ENCODE data around the gene UHRF1. TPM values are rescaled to one million over a fixed set of nuclear protein-coding genes. Genes with fewer than 3 reads are reported as not detected.
"Not testable (repeated sequence)": the region's sequence is repeated elsewhere in the genome, so short reads cannot be mapped to it uniquely, and the experiment has no call there.

The UHRF1 gene
- total RNA-seq, 1 donor from 2014 or later = 23.3 TPM

DNA sequence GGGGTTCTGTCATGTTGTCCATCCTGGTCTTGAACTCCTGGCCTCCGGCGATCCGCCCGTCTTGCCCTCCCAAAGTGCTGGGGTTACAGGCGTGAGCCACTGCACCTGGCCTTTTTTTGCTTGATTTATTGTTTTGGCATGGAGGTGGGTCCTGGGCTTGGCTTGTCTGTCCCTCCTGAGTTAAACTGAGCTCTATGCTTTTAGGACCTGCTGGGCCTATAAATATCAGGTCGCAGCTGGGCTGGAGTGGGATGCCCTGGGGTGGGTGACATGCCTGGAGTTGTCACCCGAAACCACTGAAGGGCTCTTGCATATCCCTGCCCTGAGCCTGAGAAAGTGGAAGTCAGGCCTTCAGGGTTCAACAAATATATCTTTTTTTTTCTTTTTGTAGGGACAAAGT, 12.2 kb upstream of the UHRF1 start:
- DNase-seq (ENCODE audit: low read depth) = peak; percentile 91

DNA sequence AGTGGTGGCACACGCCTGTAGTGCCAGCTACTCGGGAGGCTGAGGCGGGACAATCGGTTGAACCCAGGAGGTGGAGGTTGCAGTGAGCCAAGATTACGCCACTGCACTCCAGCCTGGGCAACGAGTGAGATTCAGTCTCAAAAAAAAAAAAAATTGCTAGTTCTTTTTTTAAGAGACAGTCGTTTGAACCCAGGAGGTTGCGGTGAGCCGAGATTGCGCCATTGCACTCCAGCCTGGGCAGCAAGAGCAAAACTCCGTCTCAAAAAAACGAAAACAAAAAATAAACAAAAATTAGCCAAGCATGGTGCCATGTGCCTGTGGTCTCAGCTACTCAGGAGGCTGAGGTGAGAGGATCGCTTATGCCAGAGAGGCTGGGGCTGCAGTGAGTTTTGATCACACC, 8.4 kb upstream of the UHRF1 start:
- DNase-seq (ENCODE audit: low read depth) = not testable (repeated sequence)

DNA sequence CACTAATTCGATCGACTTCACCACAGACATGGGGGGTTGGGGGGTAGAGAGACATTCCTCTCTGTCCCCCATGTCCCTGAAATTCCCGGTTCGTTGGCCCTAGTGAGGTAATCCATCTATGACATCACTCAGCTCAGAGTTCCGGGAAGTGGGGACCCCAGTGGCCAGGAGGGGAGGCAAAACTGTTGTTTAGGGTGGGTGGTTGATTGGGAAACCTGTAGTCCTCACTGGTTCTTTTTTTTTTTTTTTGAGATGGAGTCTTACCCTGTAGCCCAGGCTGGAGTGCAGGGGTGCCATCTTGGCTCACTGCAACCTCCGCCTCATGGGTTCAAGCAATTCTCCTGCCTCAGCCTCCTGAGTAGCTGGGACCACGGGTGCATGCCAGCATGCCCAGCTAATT, 6.5 kb upstream of the UHRF1 start, which contains the start of gene ARRDC5:
Gene ARRDC5, minus strand, starts transcription at position 101 of the 400 bp plus-strand sequence. Its CDS starts 71 bp downstream, at position 30.
- no peak for DNase-seq (ENCODE audit: low read depth)

DNA sequence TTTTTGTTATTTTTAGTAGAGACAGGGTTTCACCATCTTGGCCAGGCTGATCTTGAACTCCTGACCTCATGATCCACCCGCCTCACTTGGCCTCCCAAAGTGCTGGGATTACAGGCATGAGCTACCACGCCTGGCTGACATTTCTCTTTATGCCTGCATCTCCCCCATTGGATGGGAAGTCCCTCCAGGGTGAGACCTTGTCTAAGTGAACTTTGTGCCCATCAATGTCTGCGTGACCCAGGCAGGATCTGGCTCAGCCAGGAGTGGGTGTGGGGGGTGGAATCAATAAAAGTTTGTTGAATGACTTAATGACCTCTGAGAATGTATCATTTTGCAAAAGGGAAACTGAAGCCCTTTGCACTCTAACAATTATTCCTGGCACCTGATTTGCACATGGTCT, 4.8 kb upstream of the UHRF1 start:
- DNase-seq (ENCODE audit: low read depth) = no peak

DNA sequence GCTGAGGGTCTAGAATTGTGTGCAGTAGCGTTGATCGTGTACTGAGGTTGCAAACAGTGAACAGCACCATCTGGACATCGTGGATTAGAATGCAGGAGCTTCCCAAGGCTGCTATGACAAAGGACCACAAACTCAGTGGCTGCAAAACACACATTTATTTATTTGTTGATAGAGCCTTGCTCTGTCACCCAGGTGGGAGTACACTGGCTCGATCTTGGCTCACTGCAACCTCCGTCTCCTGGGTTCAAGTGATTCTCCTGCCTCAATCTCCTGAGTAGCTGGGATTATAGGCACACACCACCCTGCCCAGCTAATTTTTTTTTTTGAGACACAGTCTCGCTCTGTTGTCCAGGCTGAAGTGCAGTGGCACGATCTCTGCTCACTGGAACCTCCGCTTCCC, 2.3 kb upstream of the UHRF1 start:
- DNase-seq (ENCODE audit: low read depth) = no peak

- no peak for DNase-seq (ENCODE audit: low read depth)
These were observed 941 bp upstream of the UHRF1 start for GRCh38 chr19:4908360-4908759.

- DNase-seq (ENCODE audit: low read depth) = no peak
These were observed 533 bp upstream of the UHRF1 start for GRCh38 chr19:4908781-4909155.

DNA sequence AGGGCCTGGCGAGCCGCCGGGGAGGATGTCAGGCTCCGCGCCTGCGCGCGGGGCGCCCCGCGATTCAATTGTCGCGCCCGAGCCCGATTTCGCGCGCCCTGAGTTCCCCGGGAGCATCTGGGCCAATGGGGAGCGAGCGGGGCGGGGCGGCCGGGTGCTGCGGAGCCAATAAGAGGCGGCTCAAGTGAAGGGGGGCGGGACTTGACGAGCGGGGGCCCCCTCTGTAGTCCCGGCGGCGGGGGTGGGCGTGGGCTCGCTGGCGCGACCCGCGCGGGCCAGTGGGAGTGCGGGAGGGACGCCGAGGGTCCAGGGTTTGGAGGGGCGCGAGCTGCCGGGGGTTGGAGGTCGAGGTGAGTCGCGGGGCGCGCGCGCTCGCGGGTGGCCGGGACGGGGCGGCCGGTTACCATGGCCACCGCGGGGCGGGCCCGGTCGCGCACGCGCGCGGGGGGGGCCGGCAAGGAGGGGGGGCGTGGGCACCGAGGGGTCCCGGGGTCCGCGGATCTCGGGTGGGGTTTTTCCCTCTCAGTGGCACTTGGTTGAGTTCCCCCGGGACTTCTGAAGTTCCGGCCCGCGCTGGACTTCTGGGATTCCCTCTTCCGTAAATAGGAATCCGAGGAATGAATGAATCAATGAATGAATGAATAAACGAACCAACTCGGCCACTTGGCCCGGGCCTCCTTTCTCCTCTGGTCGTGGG, 744 bp downstream of the UHRF1 start:
- peak; percentile 93 for DNase-seq (ENCODE audit: low read depth)

- peak; percentile 83 for DNase-seq (ENCODE audit: low read depth)
These were observed 1.4 kb downstream of the UHRF1 start for GRCh38 chr19:4910594-4911281.

DNA sequence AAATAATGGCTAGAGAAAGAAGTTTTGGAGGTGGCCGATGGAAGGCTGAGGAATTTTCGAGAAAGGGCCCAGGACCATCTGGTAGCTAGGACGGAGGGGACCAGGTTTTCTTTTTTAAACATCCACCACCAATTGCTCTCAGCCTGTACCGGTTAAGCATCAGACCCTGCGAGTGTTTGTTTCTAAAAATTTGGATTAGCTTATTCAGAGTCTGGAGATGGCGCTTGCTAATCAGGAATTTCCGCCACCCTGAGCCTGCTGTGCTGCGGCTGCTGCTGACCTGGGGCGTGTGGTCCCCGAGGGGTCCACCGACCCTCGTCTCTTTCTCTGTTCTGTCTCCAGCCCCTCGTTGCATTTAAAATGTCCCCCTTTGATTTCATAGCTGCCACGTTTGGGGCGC, 2.0 kb downstream of the UHRF1 start:
- DNase-seq (ENCODE audit: low read depth) = no peak

GRCh38 chr19:4911786-4912672, 2.7 kb downstream of the UHRF1 start:
- peak; percentile 98 for DNase-seq (ENCODE audit: low read depth)

DNA sequence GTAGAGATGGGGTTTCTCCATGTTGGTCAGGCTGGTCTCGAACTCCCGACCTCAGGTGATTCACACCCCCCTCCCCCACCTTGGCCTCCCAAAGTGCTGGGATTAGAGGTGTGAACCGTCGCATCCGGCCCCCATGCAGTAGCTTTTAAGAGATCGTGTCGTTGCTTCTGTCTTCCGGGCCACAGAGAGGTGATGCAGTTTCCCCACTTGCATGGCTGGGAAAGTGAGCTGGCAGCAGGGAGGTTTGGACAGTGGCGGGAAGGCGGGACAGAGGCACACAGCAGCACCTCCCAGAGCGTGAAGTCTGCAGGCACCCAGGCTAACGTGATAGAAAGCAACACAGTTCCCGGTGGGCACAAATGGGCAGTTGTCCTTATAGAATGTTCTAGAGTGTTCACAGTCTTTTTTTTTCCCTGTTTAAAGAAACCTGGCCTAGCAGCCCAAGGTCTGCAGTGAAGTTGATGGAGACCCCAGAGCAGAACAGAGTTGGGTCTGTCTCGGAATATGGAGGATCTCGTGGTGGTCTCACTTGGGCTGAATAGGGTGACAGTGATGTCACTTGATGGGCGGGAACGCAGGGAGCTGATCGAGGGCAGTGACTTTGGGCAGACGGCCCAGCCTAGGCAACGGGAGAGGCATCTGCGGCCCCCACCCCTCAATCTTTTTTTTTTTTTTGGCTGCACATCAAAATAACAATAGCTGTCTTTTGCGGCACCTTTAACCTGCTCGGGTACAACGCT, 4.9 kb downstream of the UHRF1 start:
- DNase-seq (ENCODE audit: low read depth) = peak; percentile 20

- DNase-seq (ENCODE audit: low read depth) = peak; percentile 95
These were observed 5.6 kb downstream of the UHRF1 start for GRCh38 chr19:4914736-4915501.

- DNase-seq (ENCODE audit: low read depth) = no peak
These were observed 7.2 kb downstream of the UHRF1 start for GRCh38 chr19:4916292-4917082.

DNA sequence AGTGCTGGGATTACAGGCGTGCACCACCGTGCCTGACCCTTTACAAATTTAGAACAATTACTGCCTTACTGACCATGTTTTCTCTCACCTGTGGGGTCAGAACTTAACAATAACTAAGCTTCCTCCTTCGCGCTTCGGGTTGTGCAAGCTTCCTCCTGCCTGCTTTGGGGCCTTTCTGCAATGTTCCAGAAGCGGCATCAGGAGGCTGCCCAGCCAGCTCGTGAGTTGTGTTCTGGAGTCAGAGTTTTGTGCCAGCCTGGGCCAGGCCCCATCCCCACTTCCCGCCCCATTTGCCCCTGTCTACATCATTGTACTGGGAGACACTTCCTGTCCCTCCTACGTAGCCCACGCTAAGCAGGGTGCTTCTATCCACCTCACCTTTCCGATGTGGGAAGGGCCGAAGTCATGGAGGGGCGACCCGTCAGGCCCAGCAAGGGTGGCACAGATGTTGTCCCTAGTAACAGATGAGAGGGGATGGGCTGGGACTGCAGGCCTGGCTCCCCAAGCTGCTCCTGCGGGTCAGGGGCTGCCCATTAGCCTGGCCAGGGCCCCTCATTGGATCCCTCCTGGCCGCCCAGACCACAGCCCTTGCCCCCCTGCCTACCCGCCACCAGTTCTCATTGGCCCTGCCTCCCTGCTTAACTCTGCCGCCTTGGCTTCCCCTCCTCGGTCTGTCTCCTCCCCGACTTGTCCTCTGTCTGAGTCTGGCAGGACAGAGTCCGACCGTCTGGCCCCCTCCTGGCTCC, 13.4 kb downstream of the UHRF1 start:
- DNase-seq (ENCODE audit: low read depth) = no peak

GRCh38 chr19:4923276-4923747, 14.0 kb downstream of the UHRF1 start:
- DNase-seq (ENCODE audit: low read depth) = no peak

GRCh38 chr19:4929186-4929585, 19.9 kb downstream of the UHRF1 start:
- peak; percentile 70 for DNase-seq (ENCODE audit: low read depth)

GRCh38 chr19:4930664-4931063, 21.4 kb downstream of the UHRF1 start:
- DNase-seq (ENCODE audit: low read depth) = no peak

DNA sequence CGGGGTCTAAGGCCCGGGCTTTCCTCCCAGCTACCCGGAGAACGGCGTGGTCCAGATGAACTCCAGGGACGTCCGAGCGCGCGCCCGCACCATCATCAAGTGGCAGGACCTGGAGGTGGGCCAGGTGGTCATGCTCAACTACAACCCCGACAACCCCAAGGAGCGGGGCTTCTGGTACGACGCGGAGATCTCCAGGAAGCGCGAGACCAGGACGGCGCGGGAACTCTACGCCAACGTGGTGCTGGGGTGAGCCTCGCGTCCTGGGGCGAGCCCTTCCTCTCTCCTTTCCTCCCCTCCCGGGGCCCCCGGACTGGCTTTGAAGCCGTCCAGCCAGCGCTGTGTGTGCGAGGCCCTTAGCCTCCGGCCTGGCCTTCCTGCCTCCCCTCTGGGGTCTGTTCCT, 23.4 kb downstream of the UHRF1 start:
- no peak for DNase-seq (ENCODE audit: low read depth)

Measured in myocyte (in vitro differentiated cells).